Measurements from ENCODE around the gene TMEM178A. TPM values are rescaled to one million over a fixed set of nuclear protein-coding genes. Genes with fewer than 3 reads are reported as not detected.

Gene TMEM178A
- total RNA-seq, 1 experiment from 2014 or later = 7.5 TPM

- Histone ChIP-seq H3K27me3 (ENCODE audit: insufficient read depth, low read length) (peaks cover 2% of the 10 kb centered on the region; the same call in 1 of the 2 replicates), H3K9ac (ENCODE audit: extremely low read depth, insufficient read length, low read length) (no peak overlapping the region), H3K27ac (ENCODE audit: insufficient read length, low read depth, low read length) (no peak overlapping the region), H3K4ac (ENCODE audit: low read depth, low read length) (no peak overlapping the region), H4K8ac (replicated peaks; ENCODE audit: insufficient read length, low read depth, low read length) (no peak overlapping the region), H2AFZ (ENCODE audit: low read length) (no peak overlapping the region), H4K5ac (ENCODE audit: insufficient read length, low read depth, low read length) (no peak overlapping the region), H2BK5ac (ENCODE audit: insufficient read length, low read length) (no peak overlapping the region), H4K20me1 (ENCODE audit: control insufficient read depth, insufficient read depth, insufficient read length) (no peaks in the 10 kb centered on the region), H2BK15ac (ENCODE audit: low read depth, low read length) (no peak overlapping the region), H3K79me2 (ENCODE audit: insufficient read depth, low read length) (peaks cover 7% of the 10 kb centered on the region; the same call in 1 of the 2 replicates), H2BK12ac (ENCODE audit: insufficient read length, low read depth, low read length) (no peak overlapping the region), H3K4me2 (ENCODE audit: insufficient read depth, insufficient read length, low read length) (no peak overlapping the region), H2BK20ac (ENCODE audit: low read depth, low read length, poor library complexity, severe bottlenecking) (no peak overlapping the region), H3K79me1 (ENCODE audit: insufficient read depth, low read depth, low read length, poor library complexity, severe bottlenecking) (no peaks in the 10 kb centered on the region), H3K23ac (ENCODE audit: insufficient read length, low read depth, low read length) (no peak overlapping the region), H3K18ac (ENCODE audit: insufficient read length, low read depth, low read length) (no peak overlapping the region), H3T11ph (ENCODE audit: low read length) (no peak overlapping the region), H4K91ac (ENCODE audit: insufficient read length, low read depth, low read length) (no peak overlapping the region), H3K23me2 (ENCODE audit: insufficient read length, low read depth, low read length, poor library complexity, severe bottlenecking) (peaks cover 4% of the 10 kb centered on the region), H3K9me3 (ENCODE audit: control insufficient read depth, low read depth, low read length) (no peaks in the 10 kb centered on the region), H2BK120ac (ENCODE audit: low read depth, low read length, poor library complexity, severe bottlenecking) (no peak overlapping the region), H2AK5ac (ENCODE audit: insufficient read length, low read length) (no peak overlapping the region), H3K4me1 (ENCODE audit: insufficient read depth, low read length) (peaks cover 7% of the 10 kb centered on the region), H3K14ac (ENCODE audit: insufficient read depth, low read length) (no peak overlapping the region), H3K56ac (ENCODE audit: insufficient read length, low read depth, low read length) (no peak overlapping the region)
- Mint-ChIP-seq H3K9me3 (no peaks in the 10 kb centered on the region; a peak in 1 of 5 replicates), H3K27ac (no peak overlapping the region), H3K4me3 (no peak overlapping the region), H3K4me1 (peaks cover 15 to 20% of the 10 kb centered on the region in 2 experiments), H3K27me3 (ENCODE audit: low read depth) (peaks cover 15% of the 10 kb centered on the region), H3K36me3 (ENCODE audit: insufficient read depth in 1 of 3, low read depth in 3 of 3) (peaks cover 0 to 6% (median 0%) of the 10 kb centered on the region in 3 experiments; a peak in 3 of 7 replicates)
- WGBS (ENCODE audit: extremely low coverage, insufficient read length, low lambda C conversion rate) = no CpG with 5 or more reads among the region's 4 CpGs
- no peak for TF ChIP-seq CTCF (conservative IDR thresholded peaks at IDR 0.05)
- no peak for DNase-seq
Observed at GRCh38 chr2:39671604-39672003, 5.9 kb downstream of the TMEM178A start.

Measured in H9 (cell line).